GM23338 (cell line): ENCODE data around the gene OR52W1.

Experiments used
- CREB1 ChIP-seq: fragments of 250-450 bp; sonication (Bioruptor Pico); IDR thresholded peaks from 2 replicates; pipeline ENCODE4 v1.5.0; 2020; ENCODE audit warnings: low read depth, mild to moderate bottlenecking, moderate library complexity
- CTCF ChIP-seq, 2 experiments: fragments of 200-600 bp in 1 of 2; sonication (generic) in 1 of 2; conservative IDR thresholded peaks; 2 replicates each; pipeline versions ENCODE4 v1.5.1 to v1.6.1; 2016 to 2017; ENCODE audit warnings: antibody characterized with exemption in 2 of 2, low read depth in 2 of 2, mild to moderate bottlenecking in 2 of 2, moderate library complexity in 1 of 2
- EZH2 ChIP-seq: fragments of 200-600 bp; sonication (generic); IDR thresholded peaks from one replicate; pipeline ENCODE4 v1.8.0; 2017; ENCODE audit warnings: antibody characterized with exemption, mild to moderate bottlenecking, low read depth; ENCODE audit not compliant: unreplicated experiment
- ZNF331 ChIP-seq: fragments of 250-450 bp; sonication (Bioruptor Pico); IDR thresholded peaks from 2 replicates; pipeline ENCODE4 v1.5.0; 2020; ENCODE audit warnings: low read depth, mild to moderate bottlenecking, moderate library complexity
- TF ChIP-seq, protein P1 (sequence below): IDR thresholded peaks from 2 replicates; pipeline ENCODE4 v1.6.1; 2016; ENCODE audit warnings: antibody characterized with exemption

GRCh38 chr11:6238902-6239301 lies 39.9 kb downstream of the OR52W1 start, which contains the start of gene CNGA4:
- TF ChIP-seq EZH2, result no peak
- TF ChIP-seq ZNF331 (CRISPR knock-in tag), result no peak
- TF ChIP-seq CTCF (conservative IDR thresholded peaks at IDR 0.05; ENCODE audit: low read depth in 2 of 2), result no peak
- TF ChIP-seq CREB1 (CRISPR knock-in tag), result no peak
- TF ChIP-seq, protein P1, sequence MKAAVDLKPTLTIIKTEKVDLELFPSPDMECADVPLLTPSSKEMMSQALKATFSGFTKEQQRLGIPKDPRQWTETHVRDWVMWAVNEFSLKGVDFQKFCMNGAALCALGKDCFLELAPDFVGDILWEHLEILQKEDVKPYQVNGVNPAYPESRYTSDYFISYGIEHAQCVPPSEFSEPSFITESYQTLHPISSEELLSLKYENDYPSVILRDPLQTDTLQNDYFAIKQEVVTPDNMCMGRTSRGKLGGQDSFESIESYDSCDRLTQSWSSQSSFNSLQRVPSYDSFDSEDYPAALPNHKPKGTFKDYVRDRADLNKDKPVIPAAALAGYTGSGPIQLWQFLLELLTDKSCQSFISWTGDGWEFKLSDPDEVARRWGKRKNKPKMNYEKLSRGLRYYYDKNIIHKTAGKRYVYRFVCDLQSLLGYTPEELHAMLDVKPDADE, result no peak
